Activated CD8-positive, alpha-beta memory T cell treated with anti-CD3 and anti-CD28 coated beads for 36 hours (primary cell): Measurements from ENCODE around the gene MED13. TPM values are rescaled to one million over a fixed set of nuclear protein-coding genes. Genes with fewer than 3 reads are reported as not detected.
"Not testable (repeated sequence)": the region's sequence is repeated elsewhere in the genome, so short reads cannot be mapped to it uniquely, and the experiment has no call there.

Experiments
- CTCF ChIA-PET: fragments of 350-600 bp; sonication (Branson Sonifier 250); formaldehyde crosslinking; loops from one replicate; lab custom pipeline; 2021; ENCODE audit warnings: antibody characterized with exemption; lab: Charles Lee
- POLR2A ChIA-PET: fragments of 350-600 bp; sonication (Branson Sonifier 250); formaldehyde crosslinking; loops from one replicate; lab custom pipeline; 2021; ENCODE audit warnings: antibody characterized with exemption; lab: Charles Lee
- total RNA-seq, 2 experiments: library from RNA; stranded (reverse); gene quantifications; one replicate each; pipeline ENCODE4 v1.2.3, GENCODE V29; 2021

Gene MED13
- total RNA-seq, 2 experiments from 2014 or later, result 46.3 to 46.9 TPM

- POLR2A ChIA-PET, result interaction anchor here (0.7 kb wide), 1 partner anchor 1292 kb away, joined by 3 read pairs; no protein-coding TSS in a partner anchor
- CTCF ChIA-PET, result no interaction called here
Observed at GRCh38 chr17:61897548-61898180, 167.4 kb downstream of the MED13 start.

- ChIA-PET POLR2A (no interaction called here), CTCF (no interaction called here)
Observed at GRCh38 chr17:61895391-61895790, 169.7 kb downstream of the MED13 start.

- POLR2A ChIA-PET, CTCF ChIA-PET: not testable (repeated sequence)
Observed at GRCh38 chr17:61894310-61894709, 170.8 kb downstream of the MED13 start.

Other genes with a start within 250 kb of the MED13 start
- gene BRIP1, start 201.8 kb downstream of the MED13 start, total RNA-seq, result 10 to 100 TPM; 15.5 to 16.2 TPM
- gene INTS2, start 137.3 kb downstream of the MED13 start, total RNA-seq, result 10 to 100 TPM; 26.8 to 28.2 TPM